Ramos (cell line): ENCODE data around the gene TMEM81.

Source experiments
- in situ Hi-C: fragments of 300-500 bp; cut with MboI; formaldehyde crosslinking; loops from one replicate; pipeline ENCODE4 v1.14.3; 2022; ENCODE audit warnings: low sequenced_read_pairs; ENCODE audit not compliant: unreplicated experiment

The TMEM81 gene

DNA sequence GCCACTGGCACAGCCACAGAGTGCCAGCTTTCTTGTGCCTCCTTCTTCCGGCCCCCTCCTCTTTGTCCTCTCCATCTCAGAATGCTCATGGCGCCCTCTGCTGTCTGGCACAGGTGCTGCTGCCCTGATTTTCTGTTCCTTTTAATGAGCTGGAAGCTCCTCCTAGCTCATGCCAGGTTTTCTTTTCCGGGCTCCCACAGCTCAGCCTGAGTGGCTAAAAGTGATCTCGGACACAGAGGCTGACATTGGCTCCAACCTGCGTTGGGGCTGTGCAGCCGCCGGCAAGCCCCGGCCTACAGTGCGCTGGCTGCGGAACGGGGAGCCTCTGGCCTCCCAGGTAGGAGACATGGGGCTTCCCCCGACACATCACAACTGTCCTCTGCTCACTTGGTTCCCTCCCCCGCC lies 22.6 kb downstream of the TMEM81 start:
- in situ Hi-C loops: no loop called here

DNA sequence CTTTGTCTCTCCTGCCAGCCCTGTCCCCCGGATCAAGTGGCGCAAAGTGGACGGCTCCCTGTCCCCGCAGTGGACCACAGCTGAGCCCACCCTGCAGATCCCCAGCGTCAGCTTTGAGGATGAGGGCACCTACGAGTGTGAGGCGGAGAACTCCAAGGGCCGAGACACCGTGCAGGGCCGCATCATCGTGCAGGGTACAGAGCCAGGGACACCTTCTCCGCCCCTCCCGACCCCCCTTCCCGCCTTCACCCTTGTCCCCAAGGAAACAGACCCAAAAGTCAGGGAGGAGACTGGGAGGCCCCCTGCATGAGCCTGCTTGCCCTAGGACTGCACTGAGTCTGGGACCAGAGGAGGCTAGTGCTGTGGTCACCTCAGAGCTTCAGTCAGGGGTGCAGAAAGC lies 23.0 kb downstream of the TMEM81 start:
- in situ Hi-C loops: no loop called here

GRCh38 chr1:205060746-205061145 lies 23.5 kb downstream of the TMEM81 start:
- in situ Hi-C loops: no loop called here

DNA sequence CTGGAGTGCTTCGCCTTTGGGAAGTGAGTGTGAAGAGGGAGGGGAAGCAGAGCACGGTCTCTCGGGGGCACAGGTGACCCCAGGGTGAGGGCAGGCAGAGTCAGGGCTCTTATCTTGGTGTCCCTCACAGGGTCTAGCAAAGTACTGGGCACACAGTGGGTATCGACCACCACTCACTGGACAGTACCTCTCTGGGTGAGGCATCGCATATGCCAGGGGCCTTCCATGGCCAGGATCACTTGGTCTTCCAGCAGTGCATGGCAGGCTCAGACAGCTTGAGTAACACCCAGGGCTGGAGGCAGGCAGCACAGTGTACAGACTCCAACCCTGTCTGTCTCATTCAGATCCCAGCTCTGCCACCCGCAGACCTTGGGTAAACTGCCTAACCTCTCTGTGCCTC lies 24.6 kb downstream of the TMEM81 start:
- in situ Hi-C loops: loop anchor here (5.0 kb wide), 1 partner anchor 77 kb away; no protein-coding TSS in a partner anchor

DNA sequence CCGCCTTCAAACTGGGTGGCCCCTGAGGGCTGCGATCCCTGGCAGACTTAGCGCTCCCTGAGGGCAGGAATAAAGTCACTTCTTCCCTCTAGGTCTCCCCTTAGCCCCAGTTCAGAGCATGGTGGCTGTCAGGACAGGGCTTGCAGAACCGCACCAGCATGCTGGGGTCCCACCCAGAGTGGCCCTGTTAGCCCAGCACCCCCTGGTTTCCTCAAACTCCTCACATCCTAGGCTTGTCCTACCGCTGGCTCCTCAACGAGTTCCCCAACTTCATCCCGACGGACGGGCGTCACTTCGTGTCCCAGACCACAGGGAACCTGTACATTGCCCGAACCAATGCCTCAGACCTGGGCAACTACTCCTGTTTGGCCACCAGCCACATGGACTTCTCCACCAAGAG lies 25.4 kb downstream of the TMEM81 start:
- in situ Hi-C loops: loop anchor here (5.0 kb wide), 1 partner anchor 77 kb away; no protein-coding TSS in a partner anchor

DNA sequence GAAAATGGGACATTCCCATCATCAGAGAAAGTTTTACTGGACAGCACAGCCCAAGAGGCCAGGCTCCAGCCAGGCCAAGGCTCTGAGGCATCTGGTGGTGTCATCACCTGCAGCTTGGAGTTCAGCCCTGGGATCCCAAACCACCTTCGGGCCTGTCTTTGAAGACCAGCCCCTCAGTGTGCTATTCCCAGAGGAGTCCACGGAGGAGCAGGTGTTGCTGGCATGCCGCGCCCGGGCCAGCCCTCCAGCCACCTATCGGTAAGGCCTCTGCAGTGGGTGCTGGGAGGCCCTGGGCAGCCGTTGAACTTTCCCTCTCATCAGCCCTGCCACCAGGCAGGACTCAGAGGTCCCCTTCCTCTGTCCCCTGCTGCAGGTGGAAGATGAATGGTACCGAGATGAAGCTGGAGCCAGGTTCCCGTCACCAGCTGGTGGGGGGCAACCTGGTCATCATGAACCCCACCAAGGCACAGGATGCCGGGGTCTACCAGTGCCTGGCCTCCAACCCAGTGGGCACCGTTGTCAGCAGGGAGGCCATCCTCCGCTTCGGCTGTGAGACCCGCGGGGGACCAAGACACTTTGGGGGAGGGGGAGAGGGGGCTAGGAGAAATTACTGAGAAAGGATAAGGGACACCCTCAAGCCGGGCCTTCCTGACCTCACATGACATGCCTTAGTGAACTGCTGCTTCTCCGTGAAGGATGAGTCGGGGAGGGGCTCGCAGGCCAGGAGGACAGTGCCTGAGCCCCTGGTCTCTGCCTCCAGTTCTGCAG lies 26.3 kb downstream of the TMEM81 start:
- in situ Hi-C loops: loop anchor here (5.0 kb wide), 1 partner anchor 76 kb away; no protein-coding TSS in a partner anchor

GRCh38 chr1:205056956-205057568 lies 27.2 kb downstream of the TMEM81 start:
- in situ Hi-C loops: loop anchor here (5.0 kb wide), 1 partner anchor 75 kb away; no protein-coding TSS in a partner anchor

- in situ Hi-C loops: loop anchor here (5.0 kb wide), 1 partner anchor 74 kb away; no protein-coding TSS in a partner anchor
These were observed 28.1 kb downstream of the TMEM81 start for GRCh38 chr1:205056188-205056611.

DNA sequence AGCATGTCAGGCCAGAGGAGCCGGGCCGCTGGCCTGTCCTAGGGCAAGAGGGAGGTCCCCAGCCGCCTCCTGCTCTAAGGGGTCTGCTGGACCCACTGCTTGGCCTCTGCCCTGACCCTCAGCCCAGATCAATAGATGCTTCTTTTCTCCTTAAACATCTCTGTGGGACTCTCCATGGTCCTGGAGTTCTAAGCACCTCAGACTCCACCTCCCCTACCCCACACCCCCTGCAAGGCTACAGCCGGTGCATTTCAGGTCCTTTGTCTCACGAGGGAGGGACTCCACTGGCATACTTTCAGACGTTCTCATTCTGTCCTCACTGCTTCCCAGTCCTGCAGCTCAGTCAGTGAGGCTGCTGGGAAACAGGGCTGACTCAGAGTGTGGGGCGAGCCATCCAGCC lies 30.2 kb downstream of the TMEM81 start:
- in situ Hi-C loops: no loop called here

GRCh38 chr1:205053296-205053695 lies 31.0 kb downstream of the TMEM81 start:
- in situ Hi-C loops: no loop called here

DNA sequence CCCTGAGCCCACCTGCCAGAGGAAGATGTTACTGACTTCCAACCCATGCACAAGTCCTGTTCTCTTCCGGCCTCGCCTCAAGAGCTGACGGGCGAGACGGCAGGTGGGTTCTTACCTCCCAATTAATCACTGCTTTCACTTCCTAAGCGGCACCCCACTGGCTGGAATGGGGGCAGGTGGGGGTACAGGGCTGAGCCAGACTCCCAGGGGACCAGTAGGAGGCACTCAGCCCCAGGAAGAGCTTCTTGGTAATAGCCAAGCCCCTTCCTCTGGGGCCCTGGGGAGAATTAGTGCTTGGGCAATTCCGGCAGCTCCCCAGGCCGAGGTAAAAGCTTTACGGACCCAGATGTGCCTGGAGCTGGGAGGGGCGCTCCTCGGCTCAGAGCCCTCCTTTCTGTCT lies 31.6 kb downstream of the TMEM81 start:
- in situ Hi-C loops: no loop called here

- in situ Hi-C loops: no loop called here
These were observed 34.8 kb downstream of the TMEM81 start for GRCh38 chr1:205049479-205049878.

GRCh38 chr1:205048382-205048781 lies 35.9 kb downstream of the TMEM81 start:
- in situ Hi-C loops: no loop called here

DNA sequence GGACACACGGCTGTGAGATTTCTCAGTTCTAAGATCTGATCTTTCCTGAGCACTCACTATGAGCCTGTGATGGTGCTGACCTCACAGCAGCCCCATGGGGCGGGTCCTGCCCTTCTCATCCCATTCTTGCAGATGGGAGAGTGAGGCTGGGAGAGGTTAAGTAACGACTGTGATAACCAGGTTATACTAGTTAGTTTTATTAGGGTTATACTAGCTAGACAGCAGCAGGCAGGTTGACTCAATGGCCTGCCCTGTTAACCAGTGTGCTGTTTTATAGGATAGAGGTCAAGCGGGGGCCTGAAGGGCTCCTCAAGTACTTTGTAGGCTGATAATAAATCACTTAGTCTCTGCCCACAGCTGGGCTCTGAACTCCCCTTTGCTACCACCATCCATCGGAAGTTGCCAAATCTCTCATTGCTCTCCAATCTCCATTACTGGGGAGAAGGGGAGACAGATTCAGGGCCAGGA lies 36.5 kb downstream of the TMEM81 start:
- in situ Hi-C loops: no loop called here

DNA sequence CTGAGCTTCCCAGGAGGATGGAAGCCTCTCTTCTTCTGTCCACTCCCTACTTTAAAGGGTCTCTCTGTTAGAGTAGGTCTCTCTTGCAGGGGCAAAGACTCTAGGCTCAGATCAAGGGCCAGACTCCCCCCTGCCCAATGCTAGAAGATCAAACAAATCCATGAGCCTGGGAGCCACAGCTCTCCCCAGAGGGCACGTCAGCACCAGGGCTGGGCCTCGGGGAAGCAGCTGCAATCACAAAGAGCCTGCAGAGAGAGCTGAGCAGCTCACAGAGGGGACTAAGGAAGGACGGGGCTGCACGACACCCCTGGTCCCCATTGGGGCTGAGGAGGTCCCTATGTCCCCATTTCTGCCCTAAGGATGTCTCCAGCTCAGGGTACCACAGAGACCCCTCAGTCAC lies 37.4 kb downstream of the TMEM81 start:
- in situ Hi-C loops: no loop called here

- in situ Hi-C loops: no loop called here
These were observed 39.1 kb downstream of the TMEM81 start for GRCh38 chr1:205045146-205045545.

DNA sequence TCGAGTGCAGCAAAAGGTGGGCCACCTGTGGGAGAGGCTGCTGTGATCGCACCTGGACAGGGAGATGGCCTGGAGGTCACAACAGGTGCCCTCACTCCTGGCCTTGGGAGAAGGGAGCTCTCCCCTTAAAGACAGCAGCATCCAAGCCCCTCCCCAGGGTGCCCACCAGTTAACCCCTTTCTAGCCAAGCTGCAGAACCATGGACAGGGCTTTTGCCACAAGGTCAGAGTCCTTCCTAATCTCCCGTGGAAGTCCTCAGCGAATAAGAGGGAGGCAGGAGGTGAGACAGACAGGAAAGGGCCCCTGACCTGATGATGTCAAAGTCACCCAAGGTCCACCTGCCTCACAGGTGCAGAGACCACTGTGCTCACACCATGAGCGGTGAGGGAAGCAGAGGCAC lies 39.5 kb downstream of the TMEM81 start:
- in situ Hi-C loops: no loop called here

GRCh38 chr1:205043866-205044265 lies 40.4 kb downstream of the TMEM81 start:
- in situ Hi-C loops: no loop called here

GRCh38 chr1:205042911-205043806 lies 41.1 kb downstream of the TMEM81 start, which contains the start of gene CNTN2:
CNTN2 (plus strand) TSS chr1:205043212; CDS start chr1:205053186, 9,974 bp downstream.
- in situ Hi-C loops: no loop called here
